SK-N-SH treated with all-trans-retinoic acid at 6 μM for 48 hours (cell line): Measurements from ENCODE around the gene SNRK.

Experiments used
- ATAC-seq: fragments of 200-7000 bp; cut with Tn5 transposase; 3 replicates; pipeline ENCODE4 v1.9.1; 2020; ENCODE audit warnings: mild to moderate bottlenecking, moderate library complexity
- ARNTL ChIP-seq: fragments of 450-650 bp; formaldehyde crosslinking; IDR thresholded peaks from 2 replicates; pipeline ENCODE4 v1.5.0; 2020; ENCODE audit warnings: low read depth, mild to moderate bottlenecking, moderate library complexity, borderline replicate concordance
- BACH2 ChIP-seq: fragments of 250-450 bp; sonication (Bioruptor Pico); IDR thresholded peaks from 2 replicates; pipeline ENCODE4 v1.9.0; 2021; ENCODE audit warnings: mild to moderate bottlenecking, borderline replicate concordance
- CREB5 ChIP-seq: fragments of 250-450 bp; sonication (Bioruptor Pico); IDR thresholded peaks from 2 replicates; pipeline ENCODE4 v1.5.1; 2020; ENCODE audit warnings: low read depth, mild to moderate bottlenecking, moderate library complexity
- CSDC2 ChIP-seq: fragments of 250-450 bp; sonication (Bioruptor Pico); IDR thresholded peaks from 2 replicates; pipeline ENCODE4 v1.5.0; 2020; ENCODE audit warnings: mild to moderate bottlenecking, moderate library complexity
- CSRNP3 ChIP-seq: fragments of 250-450 bp; sonication (Bioruptor Pico); IDR thresholded peaks from 2 replicates; pipeline ENCODE4 v1.5.1; 2021; ENCODE audit warnings: mild to moderate bottlenecking, moderate library complexity
- ESRRG ChIP-seq: fragments of 250-450 bp; sonication (Bioruptor Pico); IDR thresholded peaks from 2 replicates; pipeline ENCODE4 v1.6.1; 2021; ENCODE audit warnings: mild to moderate bottlenecking
- GLIS3 ChIP-seq: fragments of 250-450 bp; sonication (Bioruptor Pico); IDR thresholded peaks from 2 replicates; pipeline ENCODE4 v1.5.0; 2020; ENCODE audit warnings: mild to moderate bottlenecking, moderate library complexity
- ISL1 ChIP-seq: fragments of 250-450 bp; sonication (Bioruptor Pico); IDR thresholded peaks from 2 replicates; pipeline ENCODE4 v2.1.2; 2022; ENCODE audit warnings: mild to moderate bottlenecking, moderate library complexity
- PATZ1 ChIP-seq: fragments of 250-450 bp; sonication (Bioruptor Pico); IDR thresholded peaks from 2 replicates; pipeline ENCODE4 v1.8.0; 2020; ENCODE audit warnings: mild to moderate bottlenecking, moderate library complexity, borderline replicate concordance
- PPARA ChIP-seq: fragments of 250-450 bp; sonication (Bioruptor Pico); IDR thresholded peaks from 2 replicates; pipeline ENCODE4 v1.5.0; 2020; ENCODE audit warnings: mild to moderate bottlenecking, borderline replicate concordance
- RARB ChIP-seq: fragments of 250-450 bp; sonication (Bioruptor Pico); IDR thresholded peaks from 2 replicates; pipeline ENCODE4 v1.8.0; 2021; ENCODE audit warnings: mild to moderate bottlenecking, moderate library complexity
- SNAI2 ChIP-seq: fragments of 250-450 bp; sonication (Bioruptor Pico); IDR thresholded peaks from 2 replicates; pipeline ENCODE4 v1.5.0; 2020; ENCODE audit warnings: mild to moderate bottlenecking, moderate library complexity
- TCF4 ChIP-seq: fragments of 250-450 bp; sonication (Bioruptor Pico); IDR thresholded peaks from 2 replicates; pipeline ENCODE4 v1.8.0; 2021; ENCODE audit warnings: mild to moderate bottlenecking, moderate library complexity, borderline replicate concordance
- TOX ChIP-seq: fragments of 250-450 bp; sonication (Bioruptor Pico); IDR thresholded peaks from 2 replicates; pipeline ENCODE4 v1.8.0; 2021; ENCODE audit warnings: mild to moderate bottlenecking, moderate library complexity, borderline replicate concordance
- TSHZ2 ChIP-seq: fragments of 250-450 bp; sonication (Bioruptor Pico); IDR thresholded peaks from 2 replicates; pipeline ENCODE4 v1.5.0; 2020; ENCODE audit warnings: mild to moderate bottlenecking, moderate library complexity
- ZC3H10 ChIP-seq: fragments of 250-450 bp; sonication (Bioruptor Pico); IDR thresholded peaks from 2 replicates; pipeline ENCODE4 v1.5.1; 2021; ENCODE audit warnings: mild to moderate bottlenecking, moderate library complexity
- ZFP3 ChIP-seq: fragments of 250-450 bp; sonication (Bioruptor Pico); IDR thresholded peaks from 2 replicates; pipeline ENCODE4 v1.5.0; 2020; ENCODE audit warnings: mild to moderate bottlenecking, moderate library complexity
- ZFP30 ChIP-seq: fragments of 450-650 bp; formaldehyde crosslinking; IDR thresholded peaks from 2 replicates; pipeline ENCODE4 v1.5.0; 2022; ENCODE audit warnings: mild to moderate bottlenecking, moderate library complexity
- ZNF565 ChIP-seq: fragments of 450-650 bp; formaldehyde crosslinking; conservative IDR thresholded peaks from 2 replicates; pipeline ENCODE4 v1.5.0; 2020; ENCODE audit warnings: low read depth, mild to moderate bottlenecking, moderate library complexity
- ZNF8 ChIP-seq: fragments of 450-650 bp; formaldehyde crosslinking; IDR thresholded peaks from 2 replicates; pipeline ENCODE4 v1.5.0; 2020; ENCODE audit warnings: mild to moderate bottlenecking, moderate library complexity

The SNRK gene

GRCh38 chr3:43298292-43298691 is 12.0 kb downstream of the SNRK start:
- ATAC-seq: no peak
- TF ChIP-seq ZFP30 (no peak), CREB5 (CRISPR knock-in tag) (no peak), PPARA (no peak)
- TF ChIP-seq, all 23 proteins: peak for 0

- TF ChIP-seq TOX (CRISPR knock-in tag): no peak
- no peak for TF ChIP-seq ARNTL (CRISPR knock-in tag)
- no peak for TF ChIP-seq ESRRG (CRISPR knock-in tag)
- no peak for TF ChIP-seq GLIS3 (CRISPR knock-in tag)
- no peak for TF ChIP-seq PPARA
- TF ChIP-seq ZFP30: no peak
- no peak for TF ChIP-seq ZNF565 (CRISPR knock-in tag)
- TF ChIP-seq BACH2 (CRISPR knock-in tag): no peak
- TF ChIP-seq TSHZ2: no peak
- no peak for TF ChIP-seq ZFP3 (CRISPR knock-in tag)
- TF ChIP-seq SNAI2 (CRISPR knock-in tag): no peak
- no peak for TF ChIP-seq ZNF8 (CRISPR knock-in tag)
- no peak for TF ChIP-seq CSRNP3 (CRISPR knock-in tag)
- TF ChIP-seq ISL1 (CRISPR knock-in tag): no peak
- TF ChIP-seq CSDC2: no peak
- TF ChIP-seq RARB (CRISPR knock-in tag): no peak
- no peak for TF ChIP-seq PATZ1 (CRISPR knock-in tag)
- TF ChIP-seq CREB5 (CRISPR knock-in tag): no peak
- TF ChIP-seq ZC3H10 (CRISPR knock-in tag): no peak
- no peak for ATAC-seq
These were observed 12.4 kb downstream of the SNRK start for GRCh38 chr3:43298761-43299160.

- no peak for ATAC-seq
- TF ChIP-seq TCF4 (no peak), PATZ1 (CRISPR knock-in tag) (no peak)
These were observed 16.0 kb downstream of the SNRK start for GRCh38 chr3:43302116-43302880.
